Progenitor cell of endocrine pancreas (in vitro differentiated cells): ENCODE data around the gene BLID. TPM values are rescaled to one million over a fixed set of nuclear protein-coding genes. Genes with fewer than 3 reads are reported as not detected.

ENCODE experiments used
- DNase-seq: peaks from one replicate; pipeline ENCODE4 v3.0.0; 2021; ENCODE audit warnings: low spot score; ENCODE audit not compliant: unreplicated experiment
- H3K27ac Mint-ChIP-seq: 2 replicates; pipeline ENCODE4 v1.8.0; 2021; ENCODE audit warnings: mild to moderate bottlenecking, moderate library complexity, mixed read lengths
- H3K27me3 Mint-ChIP-seq: 2 replicates; pipeline ENCODE4 v1.8.0; 2021; ENCODE audit warnings: mixed read lengths
- H3K36me3 Mint-ChIP-seq: 2 replicates; pipeline ENCODE4 v1.8.0; 2022; ENCODE audit warnings: mixed read lengths; ENCODE audit not compliant: insufficient read depth
- H3K4me1 Mint-ChIP-seq: 2 replicates; pipeline ENCODE4 v1.8.0; 2021; ENCODE audit warnings: low read depth, mixed read lengths
- H3K4me3 Mint-ChIP-seq: 2 replicates; pipeline ENCODE4 v1.8.0; 2021; ENCODE audit warnings: low read depth, mild to moderate bottlenecking, moderate library complexity, mixed read lengths
- H3K9me3 Mint-ChIP-seq: 2 replicates; pipeline ENCODE4 v1.8.0; 2021; ENCODE audit warnings: low read depth, mixed read lengths
- CTCF ChIP-seq: fragments of 200-600 bp; sonication (generic); IDR thresholded peaks from one replicate; pipeline ENCODE4 v1.5.0; 2021; ENCODE audit warnings: antibody characterized with exemption, mild to moderate bottlenecking; ENCODE audit not compliant: unreplicated experiment
- total RNA-seq: library from RNA; stranded (reverse); gene quantifications from 2 replicates; pipeline ENCODE4 v1.2.1, GENCODE V29; 2021

Gene BLID
- total RNA-seq, 1 donor from 2014 or later, result not detected

GRCh38 chr11:122089111-122089510, 26.9 kb downstream of the BLID start:
- no peak overlapping the region for H3K27ac Mint-ChIP-seq
- no peak for TF ChIP-seq CTCF

GRCh38 chr11:122085712-122086111, 30.3 kb downstream of the BLID start:
- Mint-ChIP-seq H3K27me3 (peaks cover 6% of the 10 kb centered on the region), H3K4me3 (no peak overlapping the region), H3K4me1 (no peaks in the 10 kb centered on the region), H3K27ac (no peak overlapping the region), H3K9me3 (no peaks in the 10 kb centered on the region), H3K36me3 (no peaks in the 10 kb centered on the region)
- DNase-seq, result no peak
- no peak for TF ChIP-seq CTCF

More at GRCh38 chr11:122089111-122089510, 26.9 kb downstream of the BLID start:
- Mint-ChIP-seq H3K27me3 (peaks cover 14% of the 10 kb centered on the region), H3K9me3 (no peaks in the 10 kb centered on the region), H3K36me3 (no peaks in the 10 kb centered on the region), H3K4me3 (no peak overlapping the region), H3K4me1 (no peaks in the 10 kb centered on the region)
- DNase-seq, result no peak

GRCh38 chr11:122085264-122085663, 30.8 kb downstream of the BLID start:
- H3K27ac Mint-ChIP-seq, result no peak overlapping the region
- no peaks in the 10 kb centered on the region for H3K4me1 Mint-ChIP-seq
- no peaks in the 10 kb centered on the region for H3K36me3 Mint-ChIP-seq
- no peak for TF ChIP-seq CTCF
- H3K9me3 Mint-ChIP-seq, result no peaks in the 10 kb centered on the region
- no peak for DNase-seq
- peaks cover 6% of the 10 kb centered on the region for H3K27me3 Mint-ChIP-seq
- no peak overlapping the region for H3K4me3 Mint-ChIP-seq

GRCh38 chr11:122082205-122082604, 33.8 kb downstream of the BLID start:
- TF ChIP-seq CTCF, result no peak
- DNase-seq, result no peak
- H3K4me1 Mint-ChIP-seq, result no peaks in the 10 kb centered on the region
- H3K27ac Mint-ChIP-seq, result no peak overlapping the region
- no peak overlapping the region for H3K4me3 Mint-ChIP-seq
- H3K36me3 Mint-ChIP-seq, result no peaks in the 10 kb centered on the region
- no peaks in the 10 kb centered on the region for H3K27me3 Mint-ChIP-seq
- H3K9me3 Mint-ChIP-seq, result no peaks in the 10 kb centered on the region

GRCh38 chr11:122081073-122081472, 34.9 kb downstream of the BLID start:
- Mint-ChIP-seq H3K4me3 (no peak overlapping the region), H3K4me1 (no peaks in the 10 kb centered on the region), H3K36me3 (no peaks in the 10 kb centered on the region), H3K27me3 (no peaks in the 10 kb centered on the region), H3K9me3 (no peaks in the 10 kb centered on the region), H3K27ac (no peak overlapping the region)
- no peak for DNase-seq
- no peak for TF ChIP-seq CTCF

GRCh38 chr11:122077459-122077858, 38.6 kb downstream of the BLID start:
- H3K36me3 Mint-ChIP-seq, result no peaks in the 10 kb centered on the region

More at GRCh38 chr11:122077459-122077858, 38.6 kb downstream of the BLID start:
- Mint-ChIP-seq H3K4me1 (no peaks in the 10 kb centered on the region), H3K9me3 (no peaks in the 10 kb centered on the region), H3K4me3 (no peak overlapping the region), H3K27me3 (no peaks in the 10 kb centered on the region), H3K27ac (no peak overlapping the region)
- no peak for TF ChIP-seq CTCF
- DNase-seq, result no peak
